BLaER1 (cell line): ENCODE measurements around the gene PDIA2.
A peak's percentile ranks its signal among the peaks of the same experiment; 100 is the strongest.

Experiments used
- H3K27ac ChIP-seq: shearing (Covaris generic); formaldehyde crosslinking; 2 replicates; pipeline ENCODE4 v1.8.1; 2022
- H3K27me3 ChIP-seq: shearing (Covaris generic); formaldehyde crosslinking; 2 replicates; pipeline ENCODE4 v1.8.1; 2022
- H3K36me3 ChIP-seq: shearing (Covaris generic); formaldehyde crosslinking; 2 replicates; pipeline ENCODE4 v1.8.1; 2022
- H3K4me1 ChIP-seq: shearing (Covaris generic); formaldehyde crosslinking; 2 replicates; pipeline ENCODE4 v1.8.1; 2022
- H3K4me2 ChIP-seq: shearing (Covaris generic); formaldehyde crosslinking; 2 replicates; pipeline ENCODE4 v1.8.1; 2022
- H3K4me3 ChIP-seq: shearing (Covaris generic); formaldehyde crosslinking; 2 replicates; pipeline ENCODE4 v1.8.1; 2022
- H3K9ac ChIP-seq: shearing (Covaris generic); formaldehyde crosslinking; 2 replicates; pipeline ENCODE4 v1.8.1; 2022
- H3K9me3 ChIP-seq: shearing (Covaris generic); formaldehyde crosslinking; 2 replicates; pipeline ENCODE4 v1.8.1; 2022
- H4K20me1 ChIP-seq: shearing (Covaris generic); formaldehyde crosslinking; 2 replicates; pipeline ENCODE4 v1.8.1; 2022
- Cebpa-rat ChIP-seq: shearing (Covaris generic); IDR thresholded peaks from 2 replicates; pipeline ENCODE4 v1.8.1; 2022

PDIA2 gene

DNA sequence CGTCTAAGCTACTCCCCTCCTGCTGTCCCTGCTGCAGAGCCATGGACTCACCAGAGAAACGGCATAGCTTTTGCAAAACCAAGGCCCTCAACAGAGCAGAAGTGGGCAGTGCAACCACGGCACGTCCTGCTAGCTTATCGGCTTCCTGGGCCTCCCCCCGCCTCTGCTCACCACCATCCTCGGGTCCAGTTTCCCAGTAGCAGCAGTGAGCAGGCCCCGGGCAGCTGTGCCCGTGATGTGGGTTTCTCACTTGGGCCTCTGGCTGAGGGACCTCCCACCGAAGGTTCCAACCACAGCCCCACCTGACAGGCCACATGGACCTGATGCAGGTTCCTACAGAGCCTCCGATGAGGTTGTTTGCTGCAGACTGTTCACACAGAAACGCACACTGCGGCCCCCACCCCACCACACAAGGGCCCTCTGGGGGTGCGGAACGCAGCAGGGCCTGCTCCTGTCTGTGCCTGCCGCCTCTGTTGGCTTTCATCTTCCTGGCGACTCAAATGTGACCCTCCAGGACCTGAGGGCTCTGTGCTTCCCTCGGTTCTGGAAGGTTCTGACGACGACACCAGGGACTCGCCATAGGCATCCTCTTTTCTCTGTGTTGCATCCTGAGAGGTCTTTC lies 24.8 kb downstream of the PDIA2 start:
- Histone ChIP-seq H3K4me3 (no peak overlapping the region), H3K27me3 (no peaks in the 10 kb centered on the region), H3K27ac (no peak overlapping the region), H3K36me3 (peaks cover 92% of the 10 kb centered on the region), H3K9me3 (no peaks in the 10 kb centered on the region), H3K9ac (0 out of 2 replicates have a peak overlapping the region, but pooled peaks have one; percentile 28), H3K4me1 (peaks cover 35% of the 10 kb centered on the region), H3K4me2 (peak overlapping the region; percentile 63; the same call in 1 of the 2 replicates), H4K20me1 (peaks cover 75% of the 10 kb centered on the region)
- TF ChIP-seq Cebpa-rat: no peak

DNA sequence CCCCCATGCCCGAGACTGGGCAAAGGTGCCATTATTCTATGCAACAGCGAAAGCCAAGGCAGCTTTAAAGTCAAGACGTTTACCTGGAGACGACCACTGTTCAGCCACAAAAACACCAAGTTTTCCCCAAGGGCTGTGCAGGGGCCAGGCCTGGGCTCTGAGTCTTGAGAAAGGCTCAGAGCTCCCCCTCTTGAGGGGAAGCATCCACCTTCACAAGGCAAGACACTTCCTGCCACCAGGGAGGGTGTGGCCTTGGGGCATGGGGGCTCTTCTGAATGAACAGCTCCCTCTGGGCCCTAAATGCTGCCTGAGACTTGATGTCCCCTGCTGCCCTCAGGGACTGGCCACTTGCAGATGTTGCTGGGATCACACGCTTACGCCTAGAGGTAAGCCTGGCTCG lies 26.5 kb downstream of the PDIA2 start:
- H4K20me1 ChIP-seq: peaks cover 83% of the 10 kb centered on the region
- peaks cover 92% of the 10 kb centered on the region for H3K36me3 ChIP-seq
- H3K27me3 ChIP-seq: no peaks in the 10 kb centered on the region
- TF ChIP-seq Cebpa-rat: no peak
- no peaks in the 10 kb centered on the region for H3K9me3 ChIP-seq
- H3K4me2 ChIP-seq: peak overlapping the region; percentile 63
- no peak overlapping the region for H3K4me3 ChIP-seq
- H3K27ac ChIP-seq: peak overlapping the region; percentile 27; the same call in 1 of the 2 replicates
- peak overlapping the region; percentile 48; the same call in 1 of the 2 replicates for H3K9ac ChIP-seq
- peaks cover 35% of the 10 kb centered on the region for H3K4me1 ChIP-seq

DNA sequence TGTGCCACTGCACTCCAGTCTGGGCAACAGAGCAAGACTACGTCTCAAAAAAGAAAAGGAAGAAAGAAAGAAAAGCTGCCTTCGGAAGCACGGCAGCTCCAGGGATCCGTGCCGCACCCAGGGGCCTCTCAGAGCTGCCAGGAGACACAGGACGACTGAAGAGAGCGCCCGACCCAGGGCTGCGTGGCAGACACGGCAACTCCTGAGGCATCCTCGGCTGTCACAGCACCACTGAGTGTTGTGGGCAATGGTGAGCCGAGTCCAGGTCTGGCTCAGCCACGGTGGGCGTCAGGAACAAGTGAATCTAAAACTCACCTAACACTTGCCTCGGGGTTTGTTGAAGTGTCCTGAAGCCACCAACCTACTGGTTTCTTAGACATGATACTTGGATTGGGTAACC lies 28.8 kb downstream of the PDIA2 start:
- H3K27me3 ChIP-seq: no peaks in the 10 kb centered on the region
- peaks cover 54% of the 10 kb centered on the region for H3K4me1 ChIP-seq
- peaks cover 98% of the 10 kb centered on the region for H4K20me1 ChIP-seq
- peaks cover 81% of the 10 kb centered on the region for H3K36me3 ChIP-seq
- no peak overlapping the region for H3K4me3 ChIP-seq
- no peaks in the 10 kb centered on the region for H3K9me3 ChIP-seq
- TF ChIP-seq Cebpa-rat: no peak
- no peak overlapping the region for H3K9ac ChIP-seq
- H3K4me2 ChIP-seq: no peak overlapping the region
- no peak overlapping the region for H3K27ac ChIP-seq

DNA sequence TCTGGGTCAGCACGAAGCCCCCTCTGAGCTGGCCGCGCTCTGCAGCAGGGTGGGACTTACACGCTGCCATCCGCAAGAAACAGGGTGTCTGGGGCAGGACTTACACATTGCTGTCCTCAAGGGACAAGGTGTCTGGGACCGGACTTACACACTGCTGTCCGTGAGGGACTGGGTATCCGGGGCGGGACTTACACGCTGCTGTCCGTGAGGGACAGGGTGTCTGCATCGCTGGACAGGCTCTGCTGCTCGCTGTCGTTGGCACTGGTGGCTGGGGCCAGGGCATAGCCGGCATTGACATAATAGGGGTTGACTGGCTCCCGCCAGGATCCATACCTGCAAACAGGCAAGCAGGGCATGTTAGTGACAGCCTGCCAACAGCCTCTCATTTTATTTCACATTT lies 31.4 kb downstream of the PDIA2 start:
- TF ChIP-seq Cebpa-rat: no peak
- Histone ChIP-seq H3K9ac (no peak overlapping the region), H3K4me2 (no peak overlapping the region), H3K4me1 (peaks cover 49% of the 10 kb centered on the region), H3K27me3 (no peaks in the 10 kb centered on the region), H3K4me3 (no peak overlapping the region), H4K20me1 (peaks cover 98% of the 10 kb centered on the region), H3K9me3 (no peaks in the 10 kb centered on the region), H3K27ac (no peak overlapping the region), H3K36me3 (peaks cover 83% of the 10 kb centered on the region)

DNA sequence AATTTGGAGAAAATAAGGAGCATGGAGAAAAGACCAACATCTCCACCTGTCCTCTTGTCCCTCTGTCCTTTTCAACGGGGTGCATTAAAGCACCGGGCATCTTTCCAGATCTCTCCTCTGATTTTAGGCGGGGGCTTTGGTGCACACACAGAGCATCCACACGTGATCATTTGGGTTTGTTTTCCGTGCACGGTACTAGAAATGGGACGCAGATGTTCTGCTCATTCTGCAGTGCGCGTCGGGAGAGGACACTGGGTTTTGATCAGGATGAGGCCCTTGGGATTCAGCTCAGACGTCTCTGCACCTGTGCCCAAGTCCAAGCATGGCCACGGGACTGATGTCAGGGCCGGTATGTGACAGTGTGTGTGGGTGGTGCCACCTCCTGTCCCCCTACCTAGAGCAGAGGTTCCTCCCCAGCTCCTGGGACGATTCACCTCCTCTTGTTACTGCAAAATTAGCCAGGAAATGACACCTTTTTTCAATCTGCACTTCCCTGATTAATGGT lies 31.9 kb downstream of the PDIA2 start:
- no peaks in the 10 kb centered on the region for H3K27me3 ChIP-seq
- peaks cover 98% of the 10 kb centered on the region for H4K20me1 ChIP-seq
- H3K4me3 ChIP-seq: no peak overlapping the region
- no peak overlapping the region for H3K27ac ChIP-seq
- no peak overlapping the region for H3K4me2 ChIP-seq
- peaks cover 49% of the 10 kb centered on the region for H3K4me1 ChIP-seq
- H3K9me3 ChIP-seq: no peaks in the 10 kb centered on the region
- no peak overlapping the region for H3K9ac ChIP-seq
- peaks cover 81% of the 10 kb centered on the region for H3K36me3 ChIP-seq
- no peak for TF ChIP-seq Cebpa-rat

DNA sequence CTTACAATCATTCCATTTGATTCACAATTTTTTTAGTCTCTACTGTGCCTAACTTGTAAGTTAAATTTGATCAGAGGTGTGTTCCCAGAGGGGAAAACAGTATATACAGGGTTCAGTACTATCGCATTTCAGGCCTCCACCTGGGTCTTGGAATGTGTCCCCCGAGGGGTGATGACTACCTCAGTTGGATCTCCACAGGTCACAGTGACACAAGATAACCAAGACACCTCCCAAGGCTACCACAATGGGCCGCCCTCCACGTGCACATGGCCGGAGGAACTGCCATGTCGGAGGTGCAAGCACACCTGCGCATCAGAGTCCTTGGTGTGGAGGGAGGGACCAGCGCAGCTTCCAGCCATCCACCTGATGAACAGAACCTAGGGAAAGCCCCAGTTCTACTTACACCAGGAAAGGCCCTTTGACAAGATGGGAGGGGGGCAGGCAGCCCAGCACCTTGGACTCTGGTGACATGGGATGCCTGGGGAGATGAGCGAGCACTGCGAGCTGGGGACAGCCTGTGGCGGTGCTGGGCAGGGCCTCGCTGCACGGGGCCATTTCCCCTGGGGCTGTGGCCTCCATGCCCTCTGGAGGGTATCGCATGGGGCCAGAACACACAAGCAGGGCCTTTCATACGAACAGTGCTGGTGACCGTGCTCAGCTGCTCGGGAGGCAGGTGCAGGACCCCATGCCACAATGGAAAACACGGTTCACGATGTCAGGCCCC lies 33.9 kb downstream of the PDIA2 start:
- Histone ChIP-seq H3K9me3 (no peaks in the 10 kb centered on the region), H3K27ac (no peak overlapping the region), H3K36me3 (peaks cover 73% of the 10 kb centered on the region), H4K20me1 (peaks cover 98% of the 10 kb centered on the region), H3K4me2 (no peak overlapping the region), H3K4me1 (peaks cover 60% of the 10 kb centered on the region), H3K4me3 (no peak overlapping the region), H3K27me3 (no peaks in the 10 kb centered on the region), H3K9ac (no peak overlapping the region)
- TF ChIP-seq Cebpa-rat: no peak

DNA sequence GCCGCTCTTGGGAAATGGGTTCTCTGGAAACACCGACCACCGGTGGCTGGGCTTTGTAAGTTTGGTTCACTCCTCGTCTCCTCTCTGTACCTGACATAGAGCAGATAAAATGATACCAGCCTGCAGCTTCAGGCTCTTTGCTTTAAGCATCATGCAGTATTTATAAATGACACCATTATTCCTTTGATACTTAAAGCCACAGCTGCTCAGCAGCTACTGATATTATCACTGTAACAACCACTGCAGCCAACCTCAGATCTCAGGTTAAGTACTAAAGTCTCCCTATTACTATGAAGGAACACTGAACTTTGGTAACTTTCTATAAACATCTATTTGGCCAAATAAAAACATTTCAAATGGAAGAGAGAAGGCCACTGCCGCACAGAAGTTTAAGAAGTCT lies 34.6 kb downstream of the PDIA2 start:
- peaks cover 66% of the 10 kb centered on the region for H3K4me1 ChIP-seq
- no peak overlapping the region for H3K27ac ChIP-seq
- peaks cover 73% of the 10 kb centered on the region for H3K36me3 ChIP-seq
- no peak overlapping the region for H3K9ac ChIP-seq
- H3K4me2 ChIP-seq: no peak overlapping the region
- no peaks in the 10 kb centered on the region for H3K27me3 ChIP-seq
- no peak overlapping the region for H3K4me3 ChIP-seq
- H4K20me1 ChIP-seq: peaks cover 98% of the 10 kb centered on the region
- no peaks in the 10 kb centered on the region for H3K9me3 ChIP-seq
- no peak for TF ChIP-seq Cebpa-rat

DNA sequence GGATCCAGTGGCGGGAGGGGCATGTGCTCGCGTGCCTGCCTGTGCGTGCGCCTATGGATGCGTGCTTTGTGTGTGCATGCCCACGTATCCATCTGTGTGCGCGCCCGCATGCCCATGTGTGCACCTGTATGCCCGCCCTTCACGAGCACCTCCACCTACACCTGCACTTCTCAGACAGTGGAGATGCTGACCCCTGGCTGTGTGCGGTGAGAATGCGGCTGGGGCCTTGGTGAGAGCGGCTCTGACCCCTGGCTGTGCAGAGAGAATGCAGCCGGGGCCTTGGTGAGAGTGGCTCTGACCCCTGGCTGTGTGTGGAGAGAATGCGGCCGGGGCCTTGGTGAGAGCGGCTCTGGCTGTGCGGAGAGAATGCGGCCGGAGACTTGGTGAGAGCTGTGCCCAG lies 35.7 kb downstream of the PDIA2 start:
- Histone ChIP-seq H4K20me1 (peaks cover 98% of the 10 kb centered on the region), H3K9me3 (no peaks in the 10 kb centered on the region), H3K4me2 (no peak overlapping the region), H3K27ac (no peak overlapping the region), H3K9ac (no peak overlapping the region), H3K4me3 (no peak overlapping the region), H3K27me3 (no peaks in the 10 kb centered on the region), H3K36me3 (peaks cover 64% of the 10 kb centered on the region), H3K4me1 (peaks cover 76% of the 10 kb centered on the region)
- TF ChIP-seq Cebpa-rat: no peak

DNA sequence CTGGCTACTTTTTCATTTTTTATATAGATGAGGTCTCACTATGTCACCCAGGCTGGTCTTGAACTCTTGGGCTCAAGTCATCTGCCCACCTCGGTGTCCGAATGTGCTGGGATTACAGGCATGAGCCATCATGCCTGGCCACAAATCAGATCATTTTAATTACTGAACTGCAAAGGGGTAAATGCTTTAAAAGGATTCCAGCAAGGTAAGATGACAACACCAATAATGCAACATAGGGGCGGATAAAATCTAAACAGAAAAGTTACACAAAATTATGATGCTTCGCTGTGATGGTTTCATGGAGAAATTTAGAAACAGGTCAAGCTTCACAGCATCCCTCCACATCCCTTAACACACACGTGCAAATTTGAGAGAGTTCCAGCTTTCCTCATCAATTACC lies 37.2 kb downstream of the PDIA2 start:
- Histone ChIP-seq H3K4me3 (no peak overlapping the region), H3K9ac (no peak overlapping the region), H3K27ac (no peak overlapping the region), H3K9me3 (no peaks in the 10 kb centered on the region), H3K4me2 (peak overlapping the region; percentile 23; the same call in 1 of the 2 replicates), H4K20me1 (peaks cover 98% of the 10 kb centered on the region), H3K36me3 (peaks cover 49% of the 10 kb centered on the region), H3K27me3 (no peaks in the 10 kb centered on the region), H3K4me1 (peaks cover 87% of the 10 kb centered on the region)
- no peak for TF ChIP-seq Cebpa-rat

DNA sequence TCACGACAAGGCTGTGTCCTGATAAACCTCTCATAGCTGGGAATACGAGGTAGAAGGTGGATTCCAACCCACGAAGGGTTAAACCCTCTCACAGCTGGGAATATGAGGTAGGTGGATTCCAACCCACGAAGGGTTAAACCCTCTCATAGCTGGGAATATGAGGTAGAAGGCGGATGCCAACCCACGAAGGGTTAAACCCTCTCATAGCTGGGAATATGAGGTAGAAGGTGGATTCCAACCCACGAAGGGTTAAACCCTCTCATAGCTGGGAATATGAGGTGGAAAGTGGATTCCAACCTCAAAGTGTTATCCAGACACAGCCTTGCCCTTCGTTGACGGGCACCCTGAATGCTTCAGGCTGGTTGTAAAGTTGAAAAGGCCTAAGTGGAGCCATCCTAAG lies 38.6 kb downstream of the PDIA2 start:
- Histone ChIP-seq H3K4me2 (peak overlapping the region; percentile 35), H3K9ac (no peak overlapping the region), H3K4me1 (peaks cover 87% of the 10 kb centered on the region), H3K27me3 (no peaks in the 10 kb centered on the region), H4K20me1 (peaks cover 98% of the 10 kb centered on the region), H3K36me3 (peaks cover 49% of the 10 kb centered on the region), H3K27ac (no peak overlapping the region), H3K4me3 (no peak overlapping the region), H3K9me3 (no peaks in the 10 kb centered on the region)
- no peak for TF ChIP-seq Cebpa-rat
